GM19463 (cell line): ENCODE results near the gene MCM5.
"Not testable (repeated sequence)": the region's sequence is repeated elsewhere in the genome, so short reads cannot be mapped to it uniquely, and the experiment has no call there.

ENCODE experiments used
- ATAC-seq: cut with Tn5 transposase; IDR thresholded peaks from one replicate; pipeline ENCODE4 v1.9.1; 2021; ENCODE audit warnings: mild to moderate bottlenecking, moderate library complexity; ENCODE audit not compliant: unreplicated experiment

Gene MCM5

DNA sequence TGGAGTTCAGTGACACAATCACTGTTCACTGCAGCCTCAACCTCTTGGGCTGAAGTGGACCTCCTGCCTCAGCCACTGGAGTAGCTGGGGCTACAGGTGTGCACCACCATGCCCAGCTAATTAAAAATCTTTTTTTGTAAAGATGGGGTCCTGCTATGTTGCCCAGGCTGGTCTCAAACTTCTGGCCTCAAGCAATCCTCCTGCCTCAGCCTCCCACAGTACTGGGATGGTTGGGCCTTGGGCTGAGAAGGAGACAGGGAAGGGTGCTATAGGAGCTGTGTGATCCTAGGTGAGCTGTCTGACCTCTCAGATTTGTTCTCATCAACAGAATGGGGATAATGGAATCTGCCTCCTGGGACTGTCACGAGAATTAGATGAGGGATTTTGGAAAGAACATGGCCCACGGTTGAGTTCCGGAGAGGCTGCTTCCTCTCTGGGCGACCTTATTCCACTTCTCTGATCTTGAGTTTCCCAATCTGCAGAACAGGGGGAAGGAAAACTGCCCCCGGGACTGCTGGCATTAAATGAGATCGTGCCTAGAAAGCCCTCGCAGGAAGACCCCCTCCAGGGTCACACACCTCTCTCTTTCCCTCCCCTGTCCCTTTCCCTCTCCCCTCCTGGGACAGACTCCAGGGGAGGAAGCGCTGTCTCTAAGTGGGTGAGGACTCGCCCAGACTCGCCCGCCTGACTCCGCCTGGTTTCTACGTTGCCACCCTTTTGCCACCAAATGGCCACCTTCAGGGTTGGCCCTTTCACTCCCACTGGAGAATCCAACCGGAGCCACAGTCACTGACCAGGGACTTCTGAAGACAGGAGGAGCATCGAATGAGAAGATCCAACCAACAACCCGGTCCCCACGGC is 50.1 kb downstream of the MCM5 start:
- no peak for ATAC-seq

DNA sequence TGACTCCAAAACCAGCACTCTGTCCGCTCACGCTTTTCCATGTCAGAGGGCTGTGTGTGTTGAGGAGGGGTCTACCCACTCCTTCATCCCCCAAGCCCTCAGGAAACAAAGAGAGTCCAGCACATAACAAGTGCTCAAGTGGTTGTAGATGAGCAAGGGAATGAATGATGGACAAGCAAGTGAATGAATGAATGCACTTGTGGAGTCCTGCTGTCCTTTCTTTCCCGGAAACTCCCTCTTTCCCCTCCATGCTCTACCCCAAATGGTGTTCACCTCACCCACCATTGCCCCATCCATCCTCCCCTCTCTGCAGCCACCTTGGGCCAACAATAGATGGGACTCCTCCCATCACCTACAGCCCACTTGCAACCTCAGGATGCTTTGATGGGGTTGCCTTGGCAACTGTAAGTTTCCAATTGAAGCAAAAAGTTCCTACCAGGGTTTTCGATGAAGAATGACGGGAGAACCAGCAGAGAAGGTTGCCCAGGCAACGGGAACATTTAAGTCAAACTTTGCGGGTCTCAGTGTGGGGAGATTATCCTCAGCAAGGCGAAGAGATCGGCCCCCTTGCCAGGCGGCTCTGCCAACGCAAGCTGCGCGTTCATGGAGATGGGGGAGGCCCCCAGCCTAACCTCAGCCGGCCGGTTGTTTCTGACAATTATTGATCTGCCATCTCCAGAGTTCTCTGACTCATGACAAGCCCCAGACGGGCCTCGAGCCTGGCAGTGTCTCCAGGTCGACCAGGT is 51.1 kb downstream of the MCM5 start:
- ATAC-seq = no peak

DNA sequence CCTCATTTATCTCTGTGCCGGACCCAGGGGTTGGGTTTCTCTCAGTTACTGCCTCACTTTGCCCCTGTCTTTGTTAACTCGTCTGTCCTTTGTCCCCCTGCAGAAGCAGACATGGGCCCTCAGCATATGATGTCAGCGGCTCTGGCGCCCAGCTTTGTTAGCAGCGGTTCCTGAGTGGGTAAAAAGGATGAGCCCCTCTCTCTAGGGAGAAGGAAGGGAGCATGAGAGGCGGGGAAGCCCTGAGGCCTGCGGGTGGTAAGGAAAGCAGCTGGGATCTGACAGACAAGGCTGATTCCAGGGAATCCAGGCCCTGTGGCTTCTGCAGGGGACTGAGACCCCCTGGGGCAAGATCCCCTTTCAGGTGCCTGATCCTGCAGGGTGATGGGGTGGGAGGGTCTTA is 51.7 kb downstream of the MCM5 start:
- ATAC-seq = no peak

- no peak for ATAC-seq
Measured at GRCh38 chr22:35452351-35452781, 52.4 kb downstream of the MCM5 start.

DNA sequence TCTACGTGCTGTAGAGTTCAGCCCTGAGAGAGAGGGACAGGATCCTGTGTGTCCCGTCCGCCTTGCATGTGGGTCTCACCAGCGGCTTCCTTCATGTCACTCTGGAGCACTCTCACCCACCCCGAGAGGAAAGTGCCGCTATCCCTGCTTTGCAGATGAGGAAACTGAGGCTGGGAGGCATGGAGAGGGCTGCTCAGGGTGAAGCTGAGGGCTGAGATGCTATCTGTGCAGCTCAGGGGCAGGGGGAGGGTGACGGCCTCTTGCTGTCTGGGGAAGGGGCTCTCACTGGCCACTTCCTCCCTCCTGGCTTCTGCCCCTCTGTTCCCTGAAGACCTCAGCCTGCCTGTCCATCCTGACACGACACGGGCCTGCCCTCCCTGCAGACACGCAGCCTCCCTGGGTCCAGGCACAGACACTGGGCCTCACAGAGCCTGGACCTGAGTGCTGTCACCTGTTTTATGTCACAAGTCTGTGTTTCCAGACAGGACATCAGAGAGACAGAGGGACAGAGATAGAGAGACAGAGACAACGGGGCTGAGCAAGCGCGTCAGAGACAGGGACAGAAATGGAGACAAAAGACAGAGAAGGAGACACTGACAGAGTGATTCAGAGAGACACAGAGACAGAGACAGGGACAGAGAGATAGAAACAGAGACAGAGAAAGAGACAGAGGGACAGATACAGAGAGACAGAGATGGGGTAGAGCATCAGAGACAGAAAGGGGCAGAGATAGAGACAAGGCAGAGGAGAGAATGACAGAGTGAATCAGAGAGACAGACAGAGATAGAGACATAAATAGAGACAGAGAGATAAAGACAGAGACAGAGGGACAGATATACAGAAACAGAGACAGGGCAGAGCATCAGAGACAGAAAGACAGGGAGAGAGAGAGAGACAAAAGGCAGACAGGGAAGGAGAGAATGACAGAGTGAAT is 53.1 kb downstream of the MCM5 start:
- no peak for ATAC-seq

DNA sequence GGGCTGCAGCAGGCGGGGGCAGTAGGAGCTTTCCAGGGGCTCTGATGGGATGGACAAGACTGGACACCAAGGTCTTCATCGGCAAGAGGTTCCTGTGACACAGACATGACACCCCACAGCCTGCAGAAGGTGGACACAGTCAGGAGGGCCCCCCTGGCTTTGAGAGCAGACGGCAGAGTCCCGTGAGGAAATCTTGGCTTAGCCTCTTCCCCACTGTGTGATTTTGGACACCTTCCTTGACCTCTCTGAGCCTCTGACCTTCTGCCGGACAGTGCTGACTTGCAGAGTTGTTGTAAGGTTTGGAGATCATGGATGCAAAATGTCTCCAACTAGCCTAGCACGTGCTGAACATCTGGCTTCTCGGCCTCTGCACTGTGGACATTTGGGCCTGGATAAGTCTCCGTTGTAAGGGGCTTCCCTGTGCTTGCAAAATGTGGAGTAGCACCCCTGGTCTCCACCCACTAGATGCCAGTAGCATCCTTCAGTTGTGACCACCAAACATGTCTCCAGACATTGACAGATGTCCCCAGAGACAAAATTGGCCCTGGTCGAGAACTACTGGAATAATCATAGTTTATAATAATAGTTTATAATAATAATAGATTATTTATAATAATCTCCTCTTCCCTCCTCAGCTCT is 54.6 kb downstream of the MCM5 start:
- ATAC-seq = no peak

GRCh38 chr22:35455529-35455928 is 55.6 kb downstream of the MCM5 start:
- no peak for ATAC-seq

DNA sequence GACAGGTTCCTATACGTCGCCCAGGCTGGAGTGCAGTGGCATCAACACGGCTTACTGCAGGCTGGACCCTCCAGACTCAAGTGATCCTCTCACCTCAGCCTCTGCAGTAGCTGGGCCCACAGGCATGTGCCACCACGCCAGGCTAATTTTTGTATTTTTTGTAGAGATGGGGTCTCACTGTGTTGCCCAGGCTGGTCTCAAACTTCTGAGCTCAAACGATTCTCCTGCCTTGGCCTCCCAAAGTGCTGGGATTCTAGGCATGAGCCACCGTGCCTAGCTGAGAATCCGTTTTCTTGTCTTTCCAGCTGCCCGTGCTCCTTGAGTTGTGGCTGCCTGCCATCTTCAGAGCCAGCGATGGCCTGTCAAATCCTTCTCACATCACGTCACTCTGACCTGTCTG is 56.8 kb downstream of the MCM5 start:
- ATAC-seq = no peak

DNA sequence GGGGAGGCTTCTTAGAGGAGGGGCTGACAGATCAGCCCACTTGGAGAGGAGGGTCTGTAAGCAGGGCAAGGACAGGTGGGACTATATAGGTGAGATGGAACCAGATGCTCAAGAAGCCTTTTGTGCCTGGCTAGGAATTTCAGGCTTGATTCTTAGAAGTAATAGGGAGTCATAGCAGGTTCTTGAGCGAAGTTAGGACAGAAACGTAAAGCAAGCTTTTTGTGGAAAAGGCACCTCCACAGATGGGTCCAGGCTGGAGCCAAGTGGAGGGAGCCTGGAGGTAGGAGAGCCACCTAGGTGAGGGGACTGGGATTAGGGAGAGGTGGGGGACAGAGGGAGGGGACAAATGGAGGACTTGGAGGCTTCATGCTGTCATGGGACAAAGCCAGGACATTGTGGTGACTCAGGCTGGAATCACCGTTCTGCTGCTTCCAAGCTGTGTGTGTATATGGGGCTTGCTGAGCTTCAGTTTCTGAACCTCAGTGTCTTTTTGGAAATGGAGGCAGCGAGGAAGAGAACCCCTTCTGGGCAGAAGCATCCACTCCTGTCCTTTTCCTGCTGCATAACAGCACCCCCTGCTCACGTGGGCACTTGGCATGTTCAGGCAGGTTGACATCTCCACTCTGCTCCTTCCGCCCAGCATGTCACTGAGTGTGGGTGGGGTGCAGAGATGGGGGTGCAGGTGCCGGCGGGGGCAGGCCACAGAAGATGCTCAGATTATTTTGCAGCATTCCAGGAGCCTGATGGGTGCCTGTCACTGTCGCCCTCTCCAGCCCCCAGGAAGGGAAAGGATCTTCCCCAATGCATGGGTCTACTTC is 58.0 kb downstream of the MCM5 start:
- no peak for ATAC-seq

DNA sequence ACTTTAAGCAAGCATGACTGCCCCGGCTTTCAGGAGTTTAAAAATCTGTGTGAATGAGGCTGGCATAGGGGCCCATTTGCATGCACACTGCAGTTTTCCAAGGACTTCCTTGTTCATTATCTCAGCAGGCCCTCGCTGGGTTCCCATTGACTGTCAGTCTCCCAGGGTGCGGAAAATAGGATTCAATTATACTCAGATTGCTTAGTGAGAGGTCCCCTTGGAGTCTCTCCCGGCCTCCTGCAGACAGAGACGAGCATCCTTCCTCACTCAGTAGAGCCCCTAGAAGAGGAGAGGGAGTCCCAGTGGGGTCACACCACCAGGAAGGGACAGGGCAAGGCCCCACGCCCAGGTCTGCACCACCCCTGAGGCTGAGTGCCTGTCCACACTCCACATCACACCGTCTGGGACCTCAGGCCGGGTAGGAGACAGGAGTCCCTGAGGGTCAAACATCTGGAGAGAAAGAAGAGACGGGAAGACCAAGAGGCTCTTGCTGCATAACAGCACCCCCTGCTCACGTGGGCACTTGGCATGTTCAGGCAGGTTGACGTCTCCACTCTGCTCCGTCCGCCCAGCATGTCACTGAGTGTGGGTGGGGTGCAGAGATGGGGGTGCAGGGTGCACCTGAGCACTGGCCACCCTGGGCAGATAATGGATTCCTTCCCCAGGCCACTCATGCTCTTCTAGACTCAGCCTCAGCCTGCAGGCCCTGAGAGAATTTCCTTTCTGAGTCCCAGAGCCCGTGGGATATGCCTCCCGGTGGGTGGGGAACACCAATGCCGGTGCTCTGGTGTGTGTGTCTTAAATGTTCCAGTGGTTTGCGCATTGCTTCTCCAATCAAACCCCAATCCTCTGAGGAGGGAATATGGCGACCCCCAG is 58.8 kb downstream of the MCM5 start:
- no peak for ATAC-seq

DNA sequence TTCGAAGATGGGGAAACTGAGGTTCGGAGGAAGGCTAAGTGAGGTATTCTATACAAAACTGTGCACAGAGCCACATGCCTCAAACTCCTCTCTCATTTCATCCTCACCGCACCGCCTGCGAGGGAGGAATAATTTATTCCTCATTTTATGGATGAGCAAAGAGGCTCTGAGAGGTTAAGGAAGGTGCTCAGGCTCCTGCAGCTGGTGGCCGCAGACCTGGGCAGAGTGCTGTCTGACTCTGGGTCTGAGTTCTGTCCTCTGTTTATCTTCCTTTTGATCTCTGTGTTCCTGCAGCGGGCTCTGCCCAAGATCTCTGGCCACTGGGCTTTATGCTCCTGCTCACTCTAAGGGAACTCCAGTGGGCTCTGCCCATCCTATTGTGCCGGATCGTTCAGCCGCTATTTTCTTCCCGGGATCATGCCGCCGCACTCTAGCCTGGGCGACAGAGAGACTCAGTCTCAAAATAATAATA is 59.5 kb downstream of the MCM5 start:
- ATAC-seq = no peak

- ATAC-seq = not testable (repeated sequence)
Measured at GRCh38 chr22:35459976-35460375, 60.0 kb downstream of the MCM5 start.

DNA sequence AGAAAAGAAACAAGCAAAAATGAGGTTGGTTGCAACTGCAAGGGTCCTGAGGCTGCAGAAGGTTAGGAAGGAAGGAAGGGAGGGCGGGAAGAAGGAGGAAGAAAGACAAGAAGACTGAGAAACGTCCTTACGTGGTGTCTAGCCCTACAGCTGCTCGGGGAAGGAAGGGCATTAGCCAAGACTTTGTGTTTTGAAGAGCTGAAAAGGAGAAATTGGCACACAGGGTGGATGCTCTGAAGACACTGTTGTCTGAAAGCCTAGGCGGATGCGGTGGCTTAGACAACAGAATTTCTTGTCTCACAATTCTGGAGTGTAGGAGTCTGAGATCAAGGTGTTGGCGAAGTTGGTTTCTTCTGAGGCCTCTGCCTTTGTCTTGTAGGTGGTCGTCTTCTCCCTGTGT is 60.7 kb downstream of the MCM5 start:
- ATAC-seq = no peak

DNA sequence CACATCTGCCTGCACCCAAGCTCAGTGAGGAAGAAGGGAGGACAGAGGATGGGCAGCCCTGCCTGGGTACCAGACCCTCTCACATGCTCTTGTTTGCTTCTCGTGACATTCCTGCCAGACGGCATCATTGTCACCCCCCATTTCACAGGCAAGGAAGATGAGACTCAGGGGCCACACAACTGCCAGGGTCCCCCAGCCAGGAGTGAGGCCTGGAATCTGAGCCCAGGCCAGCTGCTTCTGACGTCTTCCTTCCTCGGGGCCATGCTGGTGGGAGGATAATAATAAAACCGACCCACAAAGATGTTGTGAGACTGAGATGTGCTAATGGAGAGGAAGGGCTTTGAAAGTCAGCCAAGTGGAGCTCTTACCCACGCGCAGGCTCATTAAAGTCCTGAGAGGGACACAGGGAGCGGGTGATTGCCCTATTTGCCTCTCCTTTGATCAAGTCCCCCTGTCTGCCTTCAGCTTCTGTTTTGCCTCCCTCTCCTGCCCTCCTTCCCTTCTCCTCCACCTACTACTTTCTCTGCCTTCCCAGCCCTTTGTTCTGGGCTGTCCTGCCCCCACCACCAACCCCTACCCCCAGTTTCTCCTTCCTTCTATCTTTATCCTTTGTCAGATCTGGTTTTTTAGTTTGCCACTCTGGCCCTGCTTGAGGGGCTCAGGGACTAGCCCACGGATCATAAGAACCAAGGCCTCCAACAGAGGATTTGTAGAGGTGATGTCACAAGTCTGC is 62.7 kb downstream of the MCM5 start:
- ATAC-seq = no peak

DNA sequence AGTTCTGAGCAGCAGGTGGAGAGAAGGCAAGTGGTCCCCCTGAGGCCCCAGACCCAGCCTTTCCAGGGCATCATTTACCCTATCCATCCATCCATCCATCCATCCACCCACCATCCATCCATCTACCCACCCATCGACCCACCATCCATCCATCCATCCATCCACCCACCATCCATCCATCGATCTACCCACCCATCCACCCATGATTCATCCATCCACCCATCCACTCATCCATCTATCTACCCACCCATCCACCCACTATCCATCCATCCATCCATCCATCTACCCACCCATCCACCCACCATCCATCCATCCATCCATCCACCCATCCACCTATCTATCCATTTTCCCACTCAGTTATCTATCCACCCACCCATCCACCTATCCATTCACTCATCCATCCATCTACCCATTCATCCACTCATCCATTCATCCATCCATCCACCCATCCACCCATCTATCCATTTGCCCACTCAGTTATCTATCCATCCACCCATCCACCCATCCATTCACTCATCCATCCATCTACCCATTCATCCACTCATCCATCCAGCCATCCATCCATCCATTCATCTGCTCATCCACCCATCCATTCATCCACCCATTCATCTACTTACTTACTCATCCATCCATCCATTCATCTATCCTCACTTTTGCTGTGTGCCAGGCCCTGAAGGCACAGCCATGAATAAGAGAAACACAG is 63.4 kb downstream of the MCM5 start:
- no peak for ATAC-seq

GRCh38 chr22:35464399-35464798 is 64.5 kb downstream of the MCM5 start:
- ATAC-seq = no peak

GRCh38 chr22:35465109-35465701 is 65.3 kb downstream of the MCM5 start:
- ATAC-seq = no peak
